MCF 10A (cell line): ENCODE results near the gene SCD5. TPM values are rescaled to one million over a fixed set of nuclear protein-coding genes. Genes with fewer than 3 reads are reported as not detected.

Experiments used
- BruUV-seq: library from RNA; stranded (reverse); fragments of 400-500 nt; replicated peaks from 2 replicates; lab custom pipeline; 2021; lab: Mats Ljungman, UMichigan
- CTCF ChIA-PET: fragments of 300-600 bp; sonication (Branson Sonifier 250); formaldehyde crosslinking; extraction: SDS; loops from one replicate; lab custom pipeline; 2021; ENCODE audit warnings: antibody characterized with exemption, inconsistent platforms; lab: Yijun Ruan, JAX
- POLR2A ChIA-PET: fragments of 300-600, 350-650 bp; sonication (Branson Sonifier 250); formaldehyde crosslinking; extraction: SDS; loops from one replicate; lab custom pipeline; 2020; ENCODE audit warnings: antibody characterized with exemption, inconsistent platforms; lab: Yijun Ruan, JAX
- DNase-seq: peaks from one replicate; pipeline ENCODE4 v3.0.0-alpha.2; 2018; ENCODE audit not compliant: unreplicated experiment
- H3K27ac Mint-ChIP-seq: one replicate; pipeline ENCODE4 v1.8.0; 2022; ENCODE audit warnings: mild to moderate bottlenecking, low read depth, mixed read lengths; ENCODE audit not compliant: unreplicated experiment
- H3K27me3 Mint-ChIP-seq: one replicate; pipeline ENCODE4 v1.8.0; 2022; ENCODE audit warnings: mixed read lengths; ENCODE audit not compliant: insufficient read depth, unreplicated experiment
- H3K36me3 Mint-ChIP-seq: one replicate; pipeline ENCODE4 v1.8.0; 2022; ENCODE audit warnings: mild to moderate bottlenecking, moderate library complexity, mixed read lengths; ENCODE audit not compliant: insufficient read depth, unreplicated experiment
- H3K4me1 Mint-ChIP-seq: one replicate; pipeline ENCODE4 v1.8.0; 2022; ENCODE audit warnings: mixed read lengths; ENCODE audit not compliant: insufficient read depth, unreplicated experiment
- H3K4me3 Mint-ChIP-seq: one replicate; pipeline ENCODE4 v1.8.0; 2022; ENCODE audit warnings: mild to moderate bottlenecking, moderate library complexity, mixed read lengths; ENCODE audit not compliant: unreplicated experiment
- H3K9me3 Mint-ChIP-seq: one replicate; pipeline ENCODE4 v1.8.0; 2022; ENCODE audit warnings: mixed read lengths; ENCODE audit not compliant: unreplicated experiment
- intact Hi-C: fragments of 100-400 bp; cut with micrococcal nuclease; formaldehyde crosslinking; loops from 2 replicates; pipeline ENCODE4 v1.14.1; 2022
- total RNA-seq: library from RNA; stranded (reverse); gene quantifications from 2 replicates; pipeline ENCODE4 v1.2.3, GENCODE V29; 2022
- TF ChIP-seq, protein P1 (sequence below): fragments of 200-600 bp; IDR thresholded peaks from one replicate; pipeline ENCODE4 v1.8.0; 2022; ENCODE audit warnings: antibody characterized with exemption, mild to moderate bottlenecking; ENCODE audit not compliant: unreplicated experiment

SCD5 gene
- total RNA-seq, 1 experiment from 2014 or later, result 3.6 TPM

GRCh38 chr4:82594456-82594855 is 204.1 kb downstream of the SCD5 start:
- POLR2A ChIA-PET, result no interaction called here
- no TSS peak for BruUV-seq
- H3K4me1 Mint-ChIP-seq, result no peaks in the 10 kb centered on the region
- CTCF ChIA-PET, result no interaction called here
- H3K27ac Mint-ChIP-seq, result no peak overlapping the region
- no peak overlapping the region for H3K4me3 Mint-ChIP-seq
- intact Hi-C loops, result no loop called here
- TF ChIP-seq, protein P1, sequence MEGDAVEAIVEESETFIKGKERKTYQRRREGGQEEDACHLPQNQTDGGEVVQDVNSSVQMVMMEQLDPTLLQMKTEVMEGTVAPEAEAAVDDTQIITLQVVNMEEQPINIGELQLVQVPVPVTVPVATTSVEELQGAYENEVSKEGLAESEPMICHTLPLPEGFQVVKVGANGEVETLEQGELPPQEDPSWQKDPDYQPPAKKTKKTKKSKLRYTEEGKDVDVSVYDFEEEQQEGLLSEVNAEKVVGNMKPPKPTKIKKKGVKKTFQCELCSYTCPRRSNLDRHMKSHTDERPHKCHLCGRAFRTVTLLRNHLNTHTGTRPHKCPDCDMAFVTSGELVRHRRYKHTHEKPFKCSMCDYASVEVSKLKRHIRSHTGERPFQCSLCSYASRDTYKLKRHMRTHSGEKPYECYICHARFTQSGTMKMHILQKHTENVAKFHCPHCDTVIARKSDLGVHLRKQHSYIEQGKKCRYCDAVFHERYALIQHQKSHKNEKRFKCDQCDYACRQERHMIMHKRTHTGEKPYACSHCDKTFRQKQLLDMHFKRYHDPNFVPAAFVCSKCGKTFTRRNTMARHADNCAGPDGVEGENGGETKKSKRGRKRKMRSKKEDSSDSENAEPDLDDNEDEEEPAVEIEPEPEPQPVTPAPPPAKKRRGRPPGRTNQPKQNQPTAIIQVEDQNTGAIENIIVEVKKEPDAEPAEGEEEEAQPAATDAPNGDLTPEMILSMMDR, result no peak
- H3K27me3 Mint-ChIP-seq, result peaks cover 33% of the 10 kb centered on the region
- no peaks in the 10 kb centered on the region for H3K36me3 Mint-ChIP-seq
- no peaks in the 10 kb centered on the region for H3K9me3 Mint-ChIP-seq
- DNase-seq, result no peak

- no peaks in the 10 kb centered on the region for H3K4me1 Mint-ChIP-seq
- H3K36me3 Mint-ChIP-seq, result no peaks in the 10 kb centered on the region
- TF ChIP-seq, protein P1, result no peak
- H3K27me3 Mint-ChIP-seq, result peaks cover 33% of the 10 kb centered on the region
- no peaks in the 10 kb centered on the region for H3K9me3 Mint-ChIP-seq
- BruUV-seq, result no TSS peak
- ChIA-PET CTCF (interaction anchor here (0.6 kb wide), 1 partner anchor 289 kb away, joined by 3 read pairs; no protein-coding TSS in a partner anchor), POLR2A (no interaction called here)
- no peak overlapping the region for H3K27ac Mint-ChIP-seq
- DNase-seq, result no peak
- no peak overlapping the region for H3K4me3 Mint-ChIP-seq
- intact Hi-C loops, result no loop called here
Observed at GRCh38 chr4:82593411-82593810, 205.2 kb downstream of the SCD5 start.

DNA sequence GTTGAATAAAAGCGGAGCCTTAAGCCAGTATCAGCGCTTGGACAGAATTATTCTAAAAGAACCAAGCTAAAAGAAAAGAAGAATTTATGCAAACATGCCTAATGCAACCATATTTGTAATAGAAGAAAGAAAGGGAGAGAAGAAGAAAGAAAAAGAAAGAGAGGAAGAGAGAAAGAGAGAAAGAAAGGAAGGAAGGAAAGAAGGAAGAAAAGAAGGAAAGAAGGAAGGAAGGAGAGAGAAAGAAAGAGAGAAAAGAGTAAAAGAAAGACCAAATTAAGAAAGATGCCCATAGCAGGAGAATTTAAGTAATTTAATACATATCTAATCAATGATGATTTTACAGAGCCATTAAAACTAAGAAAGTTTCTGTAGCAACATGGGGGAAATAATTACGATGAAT is 206.0 kb downstream of the SCD5 start:
- no peaks in the 10 kb centered on the region for H3K36me3 Mint-ChIP-seq
- H3K4me1 Mint-ChIP-seq, result no peaks in the 10 kb centered on the region
- no peak for DNase-seq
- BruUV-seq, result no TSS peak
- H3K9me3 Mint-ChIP-seq, result no peaks in the 10 kb centered on the region
- ChIA-PET POLR2A (no interaction called here), CTCF (no interaction called here)
- H3K27me3 Mint-ChIP-seq, result peaks cover 33% of the 10 kb centered on the region
- TF ChIP-seq, protein P1, result no peak
- intact Hi-C loops, result no loop called here
- H3K27ac Mint-ChIP-seq, result no peak overlapping the region
- no peak overlapping the region for H3K4me3 Mint-ChIP-seq

DNA sequence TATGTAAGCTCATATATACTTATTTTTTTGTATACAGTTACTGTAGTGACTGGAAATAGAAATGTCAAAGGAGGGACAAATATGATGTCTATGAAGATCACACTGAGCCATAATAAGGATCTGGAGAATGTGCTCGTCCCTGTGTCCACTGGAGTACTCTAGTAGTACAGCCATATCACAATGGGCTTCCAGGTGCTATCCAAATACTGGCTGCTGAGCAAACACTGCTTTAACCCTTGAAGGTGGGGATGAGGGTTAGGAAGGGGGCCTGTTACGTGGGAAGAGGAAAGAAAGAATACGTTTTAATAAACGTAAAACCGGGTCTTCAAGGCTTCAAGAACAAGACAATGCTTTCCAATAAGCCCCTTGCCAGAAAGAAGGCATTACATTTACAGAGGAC is 207.0 kb downstream of the SCD5 start:
- H3K9me3 Mint-ChIP-seq, result no peaks in the 10 kb centered on the region
- no peak overlapping the region for H3K27ac Mint-ChIP-seq
- H3K4me3 Mint-ChIP-seq, result no peak overlapping the region
- no peak for DNase-seq
- H3K4me1 Mint-ChIP-seq, result no peaks in the 10 kb centered on the region
- POLR2A ChIA-PET, result interaction anchor here (0.7 kb wide), 1 partner anchor 39 kb away, joined by 3 read pairs; no protein-coding TSS in a partner anchor
- TF ChIP-seq, protein P1, result no peak
- H3K36me3 Mint-ChIP-seq, result no peaks in the 10 kb centered on the region
- intact Hi-C loops, result no loop called here
- no TSS peak for BruUV-seq
- H3K27me3 Mint-ChIP-seq, result peaks cover 33% of the 10 kb centered on the region
- CTCF ChIA-PET, result interaction anchor here (0.6 to 0.9 kb wide), 3 partner anchors 13 to 162 kb away, joined by 3 read pairs; no protein-coding TSS in a partner anchor
